Neural cell (in vitro differentiated cells): ENCODE data around the gene HEY2. TPM values are rescaled to one million over a fixed set of nuclear protein-coding genes. Genes with fewer than 3 reads are reported as not detected.

ENCODE experiments used
- H2AFZ ChIP-seq: fragments of 200-600, 300-800 bp; sonication (generic), shearing (Covaris generic); 2 replicates; pipeline ENCODE4 v1.6.0; 2014; ENCODE audit warnings: low read depth, mild to moderate bottlenecking, antibody characterized with exemption, low read length, moderate library complexity
- H3F3A ChIP-seq: fragments of 200-600 bp; shearing (Covaris generic); 2 replicates; pipeline ENCODE4 v1.6.1; 2016; ENCODE audit warnings: mild to moderate bottlenecking, moderate library complexity, mixed read lengths, antibody characterized with exemption, low read length; ENCODE audit not compliant: insufficient read depth, poor library complexity, severe bottlenecking
- H3K27ac ChIP-seq: fragments of 200-600, 300-800 bp; sonication (generic), shearing (Covaris generic); 2 replicates; pipeline ENCODE4 v1.5.1; 2014; ENCODE audit warnings: mild to moderate bottlenecking, low read length, moderate library complexity
- H3K27me3 ChIP-seq: fragments of 300-800, 200-600 bp; sonication (generic), shearing (Covaris generic); 2 replicates; pipeline ENCODE4 v1.6.0; 2014; ENCODE audit warnings: mild to moderate bottlenecking, low read depth, low read length, moderate library complexity; ENCODE audit not compliant: insufficient read depth
- H3K36me3 ChIP-seq: fragments of 300-800, 200-600 bp; sonication (generic), shearing (Covaris generic); 2 replicates; pipeline ENCODE4 v1.5.1; 2014; ENCODE audit warnings: mild to moderate bottlenecking, antibody characterized with exemption, low read length, moderate library complexity; ENCODE audit not compliant: insufficient read depth
- H3K4me2 ChIP-seq: fragments of 300-800, 200-600 bp; sonication (generic), shearing (Covaris generic); 2 replicates; pipeline ENCODE4 v1.6.0; 2014; ENCODE audit warnings: mild to moderate bottlenecking, low read length
- H3K4me3 ChIP-seq: fragments of 300-800, 200-600 bp; sonication (generic), shearing (Covaris generic); 2 replicates; pipeline ENCODE4 v1.5.1; 2014; ENCODE audit warnings: mild to moderate bottlenecking, low read length, moderate library complexity
- H3K79me2 ChIP-seq: fragments of 200-600 bp; shearing (Covaris generic); replicated peaks from 2 replicates; pipeline ENCODE4 v1.6.0; 2014; ENCODE audit warnings: mild to moderate bottlenecking, low read length, moderate library complexity; ENCODE audit not compliant: insufficient read depth
- H3K9ac ChIP-seq: fragments of 300-800, 200-600 bp; sonication (generic), shearing (Covaris generic); 2 replicates; pipeline ENCODE4 v1.6.1; 2016; ENCODE audit warnings: mild to moderate bottlenecking, low read length, mixed read lengths
- H3K9me2 ChIP-seq: fragments of 200-600 bp; shearing (Covaris generic); 2 replicates; pipeline ENCODE4 v1.6.1; 2016; ENCODE audit warnings: mild to moderate bottlenecking, low read length, mixed read lengths; ENCODE audit not compliant: insufficient read depth
- H3K9me3 ChIP-seq: fragments of 200-600, 300-800 bp; sonication (generic), shearing (Covaris generic); 2 replicates; pipeline ENCODE4 v1.6.1; 2016; ENCODE audit warnings: mild to moderate bottlenecking, mixed run types, low read length, moderate library complexity, mixed read lengths
- H4K20me1 ChIP-seq: fragments of 200-600 bp; shearing (Covaris generic); 2 replicates; pipeline ENCODE4 v1.6.1; 2016; ENCODE audit warnings: mild to moderate bottlenecking, mixed run types; ENCODE audit not compliant: insufficient read depth
- EP300 ChIP-seq: fragments of 450-650 bp; conservative IDR thresholded peaks from 2 replicates; pipeline ENCODE4 v1.6.1; 2014; ENCODE audit warnings: antibody characterized with exemption, mild to moderate bottlenecking, moderate library complexity; ENCODE audit not compliant: poor library complexity, severe bottlenecking
- EZH2 ChIP-seq: fragments of 200-600, 300-800 bp; shearing (Covaris generic), sonication (generic); IDR thresholded peaks from 2 replicates; pipeline ENCODE4 v1.6.1; 2014; ENCODE audit warnings: antibody characterized with exemption, low read length, borderline replicate concordance, mild to moderate bottlenecking; ENCODE audit not compliant: insufficient read depth, poor library complexity, severe bottlenecking
- MXI1 ChIP-seq: fragments of 450-650 bp; conservative IDR thresholded peaks from 2 replicates; pipeline ENCODE4 v1.6.1; 2014; ENCODE audit warnings: antibody characterized with exemption, mild to moderate bottlenecking; ENCODE audit not compliant: poor library complexity, severe bottlenecking
- POLR2AphosphoS5 ChIP-seq: IDR thresholded peaks from 2 replicates; pipeline ENCODE4 v1.6.1; 2012
- RAD21 ChIP-seq: fragments of 450-650 bp; conservative IDR thresholded peaks from 2 replicates; pipeline ENCODE4 v1.6.1; 2014; ENCODE audit warnings: antibody characterized with exemption, mild to moderate bottlenecking, moderate library complexity
- REST ChIP-seq: IDR thresholded peaks from 2 replicates; pipeline ENCODE4 v1.6.1; 2012; ENCODE audit warnings: borderline replicate concordance
- polyA plus RNA-seq: library from polyadenylated mRNA; depleted of rRNA; stranded (reverse); fragments of >200 nt; gene quantifications from 2 replicates; pipeline ENCODE4 v1.2.3, GENCODE V29; 2014
- TF ChIP-seq, protein P1 (sequence below): fragments of 450-650 bp; IDR thresholded peaks from 2 replicates; pipeline ENCODE4 v1.5.1; 2014; ENCODE audit warnings: antibody characterized with exemption, mild to moderate bottlenecking, moderate library complexity; ENCODE audit not compliant: poor library complexity, severe bottlenecking

The HEY2 gene
- polyA plus RNA-seq, 1 donor from 2014 or later = 0.20 TPM

- no peak overlapping the region for H2AFZ ChIP-seq
- peak overlapping the region; percentile 74 for H3K4me3 ChIP-seq
- peaks cover 97% of the 10 kb centered on the region for H3K27me3 ChIP-seq
- H3K4me2 ChIP-seq = peak overlapping the region; percentile 50
- H3K27ac ChIP-seq = no peak overlapping the region
- H3K36me3 ChIP-seq = no peaks in the 10 kb centered on the region
- H4K20me1 ChIP-seq = no peaks in the 10 kb centered on the region
- H3K9me2 ChIP-seq = no peaks in the 10 kb centered on the region
- H3F3A ChIP-seq = no peaks in the 10 kb centered on the region
- TF ChIP-seq, protein P1, sequence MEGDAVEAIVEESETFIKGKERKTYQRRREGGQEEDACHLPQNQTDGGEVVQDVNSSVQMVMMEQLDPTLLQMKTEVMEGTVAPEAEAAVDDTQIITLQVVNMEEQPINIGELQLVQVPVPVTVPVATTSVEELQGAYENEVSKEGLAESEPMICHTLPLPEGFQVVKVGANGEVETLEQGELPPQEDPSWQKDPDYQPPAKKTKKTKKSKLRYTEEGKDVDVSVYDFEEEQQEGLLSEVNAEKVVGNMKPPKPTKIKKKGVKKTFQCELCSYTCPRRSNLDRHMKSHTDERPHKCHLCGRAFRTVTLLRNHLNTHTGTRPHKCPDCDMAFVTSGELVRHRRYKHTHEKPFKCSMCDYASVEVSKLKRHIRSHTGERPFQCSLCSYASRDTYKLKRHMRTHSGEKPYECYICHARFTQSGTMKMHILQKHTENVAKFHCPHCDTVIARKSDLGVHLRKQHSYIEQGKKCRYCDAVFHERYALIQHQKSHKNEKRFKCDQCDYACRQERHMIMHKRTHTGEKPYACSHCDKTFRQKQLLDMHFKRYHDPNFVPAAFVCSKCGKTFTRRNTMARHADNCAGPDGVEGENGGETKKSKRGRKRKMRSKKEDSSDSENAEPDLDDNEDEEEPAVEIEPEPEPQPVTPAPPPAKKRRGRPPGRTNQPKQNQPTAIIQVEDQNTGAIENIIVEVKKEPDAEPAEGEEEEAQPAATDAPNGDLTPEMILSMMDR = no peak
- TF ChIP-seq EZH2 (peak; percentile 88), POLR2AphosphoS5 (peak; percentile 4), MXI1 (no peak), REST (no peak), EP300 (no peak)
- H3K9ac ChIP-seq = no peak overlapping the region
- no peaks in the 10 kb centered on the region for H3K79me2 ChIP-seq
- no peaks in the 10 kb centered on the region for H3K9me3 ChIP-seq
Observed at GRCh38 chr6:125747589-125748405, 1.6 kb upstream of the HEY2 start.

GRCh38 chr6:125748406-125749172 is 843 bp upstream of the HEY2 start:
- Histone ChIP-seq H3K79me2 (no peaks in the 10 kb centered on the region), H3K9me3 (no peaks in the 10 kb centered on the region), H3K4me2 (peak overlapping the region; percentile 50), H3K9me2 (no peaks in the 10 kb centered on the region), H3K9ac (peak overlapping the region; percentile 10), H3K36me3 (no peaks in the 10 kb centered on the region), H3K4me3 (peak overlapping the region; percentile 74), H4K20me1 (no peaks in the 10 kb centered on the region), H3F3A (no peaks in the 10 kb centered on the region), H3K27me3 (peaks cover 91% of the 10 kb centered on the region), H2AFZ (no peak overlapping the region), H3K27ac (no peak overlapping the region)
- TF ChIP-seq MXI1 = no peak
- no peak for TF ChIP-seq RAD21
- peak; percentile 38 for TF ChIP-seq EZH2
